Measurements from ENCODE around the gene DISP2.

Gene DISP2

DNA sequence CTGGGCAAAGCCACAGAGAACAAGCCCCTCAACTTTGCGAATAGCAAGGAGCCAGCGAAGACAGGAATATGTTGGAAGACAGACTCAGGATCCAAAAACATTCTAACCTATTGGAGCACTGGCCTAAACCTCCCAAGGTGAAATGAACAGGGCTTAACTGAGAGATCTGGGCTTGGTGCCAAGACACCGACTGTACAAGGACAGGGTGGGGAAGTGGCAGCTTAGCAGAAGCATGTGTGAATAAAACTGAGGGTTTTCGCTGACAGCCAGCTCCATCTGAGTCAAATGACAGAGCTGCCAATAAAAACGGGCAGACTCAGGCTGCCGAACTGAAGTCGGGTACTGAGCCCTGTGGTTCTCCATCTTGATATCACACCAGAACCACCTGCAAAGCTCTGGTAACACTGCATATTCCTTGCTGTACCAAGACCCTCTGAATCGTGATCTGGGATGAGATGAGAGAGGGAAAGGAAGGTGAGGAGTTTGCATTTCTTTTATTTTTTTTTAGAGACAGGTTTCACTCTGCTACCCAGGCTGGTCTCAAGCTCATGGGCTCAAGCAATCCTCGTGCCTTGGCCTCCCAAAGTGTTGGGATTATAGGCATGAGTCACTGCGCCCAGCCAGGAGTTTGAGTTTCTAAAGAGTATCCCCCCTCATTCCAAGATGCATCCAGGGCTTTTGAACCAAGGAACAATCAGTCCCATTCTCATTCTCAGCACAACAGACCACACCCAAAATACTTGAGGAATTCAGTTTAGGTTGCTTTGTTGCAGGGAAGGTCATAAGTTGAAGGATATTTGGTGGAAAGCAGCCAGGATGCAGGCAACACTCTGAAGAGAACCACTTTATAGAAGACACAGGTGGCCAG lies 44.3 kb upstream of the DISP2 start:
- TF ChIP-seq, protein P1, sequence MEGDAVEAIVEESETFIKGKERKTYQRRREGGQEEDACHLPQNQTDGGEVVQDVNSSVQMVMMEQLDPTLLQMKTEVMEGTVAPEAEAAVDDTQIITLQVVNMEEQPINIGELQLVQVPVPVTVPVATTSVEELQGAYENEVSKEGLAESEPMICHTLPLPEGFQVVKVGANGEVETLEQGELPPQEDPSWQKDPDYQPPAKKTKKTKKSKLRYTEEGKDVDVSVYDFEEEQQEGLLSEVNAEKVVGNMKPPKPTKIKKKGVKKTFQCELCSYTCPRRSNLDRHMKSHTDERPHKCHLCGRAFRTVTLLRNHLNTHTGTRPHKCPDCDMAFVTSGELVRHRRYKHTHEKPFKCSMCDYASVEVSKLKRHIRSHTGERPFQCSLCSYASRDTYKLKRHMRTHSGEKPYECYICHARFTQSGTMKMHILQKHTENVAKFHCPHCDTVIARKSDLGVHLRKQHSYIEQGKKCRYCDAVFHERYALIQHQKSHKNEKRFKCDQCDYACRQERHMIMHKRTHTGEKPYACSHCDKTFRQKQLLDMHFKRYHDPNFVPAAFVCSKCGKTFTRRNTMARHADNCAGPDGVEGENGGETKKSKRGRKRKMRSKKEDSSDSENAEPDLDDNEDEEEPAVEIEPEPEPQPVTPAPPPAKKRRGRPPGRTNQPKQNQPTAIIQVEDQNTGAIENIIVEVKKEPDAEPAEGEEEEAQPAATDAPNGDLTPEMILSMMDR (conservative IDR thresholded peaks at IDR 0.05): no peak
- no peak for TF ChIP-seq ZFX (IDR thresholded peaks at IDR 0.05)
- H3K27ac ChIP-seq: no peak overlapping the region

DNA sequence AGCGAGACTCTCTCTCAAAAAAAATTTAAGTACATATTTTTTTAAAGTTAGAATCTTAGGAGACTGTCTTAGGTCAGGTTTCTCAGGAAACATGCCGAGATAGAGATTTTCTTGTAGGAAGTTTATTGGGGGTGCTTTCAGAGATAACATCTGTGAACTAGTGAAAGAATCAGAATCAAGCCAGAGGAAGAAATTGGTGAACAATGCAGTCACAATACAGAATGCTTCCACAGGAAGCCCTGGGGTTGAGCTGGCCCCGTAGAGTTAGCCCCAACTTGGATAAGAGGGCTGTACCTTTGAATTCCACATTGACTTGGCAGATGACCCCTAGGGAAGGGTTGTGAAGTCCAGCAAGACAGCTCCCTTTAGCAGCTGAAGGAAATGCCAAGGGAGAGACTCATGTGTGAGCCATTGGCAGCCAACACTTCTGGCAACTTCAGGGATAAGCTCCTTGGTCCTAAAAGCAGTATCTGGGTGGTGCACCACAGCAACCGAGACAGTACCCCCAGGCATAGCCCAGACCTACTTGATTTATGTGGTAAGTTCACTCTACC lies 43.2 kb upstream of the DISP2 start:
- no peak overlapping the region for H3K27ac ChIP-seq
- no peak for TF ChIP-seq ZFX (IDR thresholded peaks at IDR 0.05)
- TF ChIP-seq, protein P1 (conservative IDR thresholded peaks at IDR 0.05): no peak

DNA sequence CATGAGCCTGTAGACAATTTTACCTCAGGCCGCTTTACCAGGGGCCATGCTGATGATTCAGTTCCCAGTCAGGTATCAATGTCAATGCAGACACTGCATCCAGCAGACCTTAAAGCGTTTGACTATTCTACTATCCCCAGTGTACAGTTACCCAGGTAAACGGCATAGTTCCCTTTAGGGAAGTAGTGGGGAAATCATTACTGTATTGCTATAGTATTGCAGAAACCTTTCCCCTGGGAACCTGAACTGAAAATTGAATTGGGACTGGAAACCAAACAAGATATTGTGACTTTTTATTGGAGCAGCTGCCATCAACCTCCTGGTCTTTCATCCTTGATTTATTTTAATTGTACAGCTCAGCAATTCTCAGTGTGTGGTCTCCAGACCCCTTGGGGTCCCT lies 41.1 kb upstream of the DISP2 start:
- TF ChIP-seq, protein P1 (conservative IDR thresholded peaks at IDR 0.05): no peak
- TF ChIP-seq ZFX (IDR thresholded peaks at IDR 0.05): no peak
- H3K27ac ChIP-seq: no peak overlapping the region

DNA sequence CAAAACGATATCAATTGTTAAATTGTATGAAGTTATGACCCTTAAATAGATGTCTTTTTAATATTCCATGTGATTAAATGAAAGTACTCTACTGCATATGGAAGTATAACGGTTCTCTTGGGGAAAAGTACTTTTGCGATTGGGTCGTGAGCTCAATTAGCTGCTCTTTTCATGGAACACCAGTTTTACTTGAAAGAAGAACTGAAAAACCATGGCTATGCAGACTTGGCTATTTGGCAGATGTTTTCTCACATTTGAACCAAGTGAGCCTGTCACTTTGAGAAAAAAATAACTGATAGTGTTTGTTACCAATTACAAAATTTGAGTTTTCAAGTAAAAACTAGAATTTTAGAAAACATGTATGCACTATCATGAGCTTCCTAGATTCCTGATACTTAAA lies 40.4 kb upstream of the DISP2 start:
- TF ChIP-seq, protein P1 (conservative IDR thresholded peaks at IDR 0.05): no peak
- TF ChIP-seq ZFX (IDR thresholded peaks at IDR 0.05): no peak
- no peak overlapping the region for H3K27ac ChIP-seq

DNA sequence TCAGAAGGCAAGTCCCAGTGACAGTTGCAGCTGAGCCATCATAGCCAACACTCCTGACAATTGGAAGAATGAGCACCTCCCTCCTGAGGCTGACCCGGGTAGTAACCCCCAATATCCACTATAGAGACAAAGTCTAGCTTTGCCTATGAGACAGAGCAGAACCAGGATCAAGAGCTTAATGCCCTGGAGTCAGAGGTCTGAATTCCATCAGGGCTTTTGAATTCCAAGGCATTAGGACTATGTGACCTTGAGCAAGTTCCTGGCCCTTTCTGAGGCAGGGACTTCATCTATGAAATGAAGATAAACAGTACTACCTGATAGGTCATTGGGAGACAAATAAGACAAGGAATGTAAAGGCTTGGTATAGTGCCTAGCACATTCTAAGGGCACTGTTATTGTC lies 37.6 kb upstream of the DISP2 start:
- no peak for TF ChIP-seq ZFX (IDR thresholded peaks at IDR 0.05)
- TF ChIP-seq, protein P1 (conservative IDR thresholded peaks at IDR 0.05): no peak
- H3K27ac ChIP-seq: no peak overlapping the region

DNA sequence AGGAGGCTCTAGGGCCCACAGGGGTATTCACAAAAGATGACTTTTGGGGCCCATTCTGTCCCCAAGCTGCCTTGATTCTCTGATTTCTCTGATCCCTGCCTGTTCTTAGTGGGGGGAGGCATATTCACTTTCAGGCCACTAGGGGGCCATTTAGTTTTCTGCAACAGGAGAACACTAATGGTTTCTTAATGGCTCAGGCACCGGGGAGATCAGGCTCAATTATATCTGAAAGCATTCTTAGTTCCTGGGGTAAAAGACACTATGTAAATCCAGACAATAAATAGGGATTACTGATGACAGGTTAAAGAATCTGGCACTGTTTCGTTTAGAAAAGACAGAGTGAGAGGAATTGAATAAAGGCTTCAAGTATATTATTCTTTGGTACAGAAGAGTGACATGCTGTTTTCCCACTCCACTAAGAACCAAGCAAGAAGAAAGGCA lies 37.1 kb upstream of the DISP2 start:
- TF ChIP-seq, protein P1 (conservative IDR thresholded peaks at IDR 0.05): peak; percentile 96
- TF ChIP-seq ZFX (IDR thresholded peaks at IDR 0.05): no peak

DNA sequence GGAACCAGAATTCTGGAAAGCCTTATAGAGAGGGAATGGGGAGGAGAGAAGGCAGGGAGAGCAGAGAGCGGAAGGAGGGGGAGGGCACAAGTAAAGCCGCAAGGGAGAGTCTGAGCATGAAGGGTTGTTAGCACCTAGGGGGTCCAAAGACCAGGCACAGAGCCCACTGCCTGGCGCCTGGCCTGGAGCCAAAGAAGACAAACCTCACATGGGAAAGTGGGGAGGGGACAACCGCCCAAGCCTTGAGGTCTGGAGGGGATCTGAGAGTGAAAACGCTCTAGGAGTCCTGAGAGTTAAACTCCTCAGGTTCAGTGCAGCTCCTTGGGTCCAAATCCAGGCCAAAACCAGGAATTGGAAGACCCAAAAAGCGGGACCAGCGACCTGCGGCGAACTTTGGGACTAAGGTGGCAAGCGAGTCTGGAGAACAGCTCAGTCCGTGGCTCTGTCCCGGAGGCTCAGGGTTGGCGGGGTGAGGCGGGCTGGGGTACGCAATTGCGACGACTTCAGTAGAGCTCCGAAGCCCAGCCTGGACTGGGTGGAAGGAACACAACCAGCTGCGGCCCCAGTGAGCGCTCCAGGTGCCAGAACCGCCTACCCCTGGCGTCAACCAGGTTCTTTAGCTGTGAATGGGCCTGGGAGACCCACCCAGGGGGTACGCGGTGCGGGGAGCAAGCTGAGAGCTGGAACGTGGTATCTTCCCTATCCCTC lies 35.3 kb upstream of the DISP2 start:
- H3K27ac ChIP-seq: peak overlapping the region; percentile 80; the same call in 1 of the 2 replicates

More for the DNA sequence above, 37.1 kb upstream of the DISP2 start:
- H3K27ac ChIP-seq: no peak overlapping the region

More for the DNA sequence above, 35.3 kb upstream of the DISP2 start:
- no peak for TF ChIP-seq ZFX (IDR thresholded peaks at IDR 0.05)
- TF ChIP-seq, protein P1 (conservative IDR thresholded peaks at IDR 0.05): no peak

Data from C4-2B (cell line).